Epithelial cell of esophagus (primary cell): ENCODE data around the gene ANKRD60.

ENCODE experiments used
- DNase-seq: peaks from one replicate; pipeline ENCODE4 v3.0.0; 2010; ENCODE audit warnings: low read depth
- H3K4me3 ChIP-seq: 2 replicates; pipeline ENCODE4 v1.5.1; 2011; ENCODE audit warnings: mild to moderate bottlenecking, low read length, control low read depth
- CTCF ChIP-seq: IDR thresholded peaks from 2 replicates; pipeline ENCODE4 v1.5.1; 2011; ENCODE audit warnings: low read depth, mild to moderate bottlenecking, low read length, control low read depth, inconsistent platforms; ENCODE audit not compliant: insufficient read depth; ENCODE audit errors: missing control alignments

ANKRD60 gene

GRCh38 chr20:58239216-58239615 is 10.8 kb upstream of the ANKRD60 start:
- no peak overlapping the region for H3K4me3 ChIP-seq
- no peak for DNase-seq
- peak; percentile 18 for TF ChIP-seq CTCF

GRCh38 chr20:58238490-58238889 is 10.0 kb upstream of the ANKRD60 start:
- H3K4me3 ChIP-seq: no peak overlapping the region
- DNase-seq: no peak
- TF ChIP-seq CTCF: no peak

- DNase-seq: no peak
- H3K4me3 ChIP-seq: no peak overlapping the region
- no peak for TF ChIP-seq CTCF
These were observed 9.1 kb upstream of the ANKRD60 start for GRCh38 chr20:58237318-58238132.

- peak; percentile 80 for TF ChIP-seq CTCF
- peak; percentile 61 for DNase-seq
- H3K4me3 ChIP-seq: peak overlapping the region; percentile 63
These were observed 8.3 kb upstream of the ANKRD60 start for GRCh38 chr20:58236612-58237317.

- no peak for DNase-seq
- H3K4me3 ChIP-seq: no peak overlapping the region
- no peak for TF ChIP-seq CTCF
These were observed 6.6 kb upstream of the ANKRD60 start for GRCh38 chr20:58235010-58235409.

- no peak for DNase-seq
- no peak overlapping the region for H3K4me3 ChIP-seq
- TF ChIP-seq CTCF: peak; percentile 87
These were observed 5.6 kb upstream of the ANKRD60 start for GRCh38 chr20:58233881-58234528.
